NK-92 treated with Interleukin-12 subunit alpha and Interleukin-12 subunit beta, amount 100 ng/mL, for 24 hours (cell line): ENCODE results near the gene ATP2C1.
"Not testable (repeated sequence)": the region's sequence is repeated elsewhere in the genome, so short reads cannot be mapped to it uniquely, and the experiment has no call there.

Source experiments
- DNase-seq: peaks from one replicate; lab custom pipeline; 2025; lab: John Stamatoyannopoulos, UW

Gene ATP2C1

GRCh38 chr3:130934442-130935089, 40.7 kb downstream of the ATP2C1 start:
- peak; percentile 11 for DNase-seq

- no peak for DNase-seq
Observed at GRCh38 chr3:130935761-130936492, 42.0 kb downstream of the ATP2C1 start.

DNA sequence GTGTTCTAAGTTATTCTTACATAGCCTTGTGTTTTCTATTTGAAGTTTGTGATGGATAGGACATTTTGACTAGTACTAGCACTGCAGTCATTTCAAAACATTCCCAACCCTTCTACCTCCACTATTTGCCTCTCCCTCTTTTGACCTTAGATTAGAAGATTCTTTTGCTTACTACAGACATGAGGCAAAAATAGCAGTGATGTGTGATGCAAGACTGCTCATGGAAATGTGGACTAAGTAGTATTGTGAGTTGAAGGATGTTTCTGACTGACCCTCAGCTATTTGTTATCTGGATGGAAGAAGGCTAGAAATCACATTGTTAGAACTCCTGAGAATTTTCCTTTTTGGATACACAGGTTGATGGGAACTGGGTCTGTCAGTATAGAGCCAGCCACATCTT, 45.9 kb downstream of the ATP2C1 start:
- no peak for DNase-seq

- DNase-seq = no peak
Observed at GRCh38 chr3:130941793-130942192, 47.9 kb downstream of the ATP2C1 start.

DNA sequence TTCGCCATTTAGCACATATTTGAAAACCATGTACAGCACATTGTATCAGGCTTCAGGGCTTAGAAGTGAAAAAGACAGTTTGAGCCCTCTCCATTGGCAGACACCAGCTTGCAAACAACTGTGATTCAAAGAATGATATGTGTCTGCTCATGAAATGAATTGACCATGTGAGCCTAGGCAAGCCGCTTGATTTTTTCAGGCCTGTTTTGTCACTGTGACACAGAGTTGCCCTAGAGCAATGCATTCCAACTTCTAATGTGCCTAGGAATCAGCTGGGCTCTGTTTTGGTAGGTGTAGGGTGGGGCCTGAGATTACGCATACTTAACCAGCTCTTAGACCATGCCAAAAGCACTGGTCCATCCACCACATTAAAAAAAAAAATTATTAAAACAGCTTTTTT, 53.0 kb downstream of the ATP2C1 start:
- no peak for DNase-seq

DNA sequence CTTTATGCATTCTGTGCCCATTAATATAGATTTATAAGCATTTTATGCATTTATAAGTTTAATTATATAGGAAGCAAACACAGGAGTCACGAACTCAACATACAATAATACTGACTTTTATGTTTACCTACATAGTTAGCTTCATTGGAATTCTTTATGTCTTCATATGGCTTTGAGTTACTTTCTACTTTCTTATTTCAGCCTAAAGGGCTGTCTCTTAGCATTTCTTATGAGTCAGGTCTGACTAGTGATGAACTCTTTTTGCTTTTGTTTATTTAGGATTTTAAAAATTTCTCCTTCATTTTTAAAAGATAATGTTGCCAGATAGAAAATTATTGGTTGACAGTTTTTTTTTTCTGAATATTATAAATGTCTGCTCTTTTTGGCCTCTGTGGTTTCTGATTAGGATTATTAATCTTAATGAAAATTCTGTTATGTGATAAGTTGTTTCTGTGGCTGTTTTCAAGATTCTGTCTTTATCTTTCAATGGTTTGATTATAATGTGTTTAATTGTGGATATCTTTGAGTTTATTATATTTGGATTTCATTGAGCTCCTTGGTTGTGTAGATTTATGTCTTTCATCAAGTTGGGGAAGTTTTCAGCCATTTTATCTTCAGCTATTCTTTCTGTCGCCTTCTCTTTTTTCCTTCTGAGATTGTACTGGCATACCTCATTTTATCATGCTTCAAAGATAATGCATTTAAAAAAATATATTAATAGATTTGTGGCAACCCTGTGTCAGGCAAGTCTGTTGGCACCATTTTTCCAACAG, 54.3 kb downstream of the ATP2C1 start:
- DNase-seq = no peak

DNA sequence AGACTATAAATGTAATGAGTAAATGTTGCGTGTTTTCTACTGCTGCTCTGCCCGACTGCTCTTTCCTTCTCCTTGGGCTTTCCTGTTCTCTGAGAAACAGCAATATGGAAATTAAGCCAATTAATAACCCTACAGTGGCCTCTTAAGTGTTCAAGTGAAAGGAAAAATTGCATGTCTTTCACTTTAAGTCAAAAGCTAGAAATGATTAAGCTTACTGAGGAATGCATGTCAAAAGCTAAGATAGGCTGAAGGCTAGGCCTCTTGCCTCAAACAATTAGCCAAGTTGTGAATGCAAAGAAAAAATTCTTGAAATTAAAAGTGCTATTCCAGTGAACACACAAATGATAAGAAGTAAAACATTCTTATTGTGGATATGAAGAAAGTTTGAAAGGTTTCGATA, 55.0 kb downstream of the ATP2C1 start:
- DNase-seq = no peak

GRCh38 chr3:130950124-130950523, 56.2 kb downstream of the ATP2C1 start:
- DNase-seq = no peak

DNA sequence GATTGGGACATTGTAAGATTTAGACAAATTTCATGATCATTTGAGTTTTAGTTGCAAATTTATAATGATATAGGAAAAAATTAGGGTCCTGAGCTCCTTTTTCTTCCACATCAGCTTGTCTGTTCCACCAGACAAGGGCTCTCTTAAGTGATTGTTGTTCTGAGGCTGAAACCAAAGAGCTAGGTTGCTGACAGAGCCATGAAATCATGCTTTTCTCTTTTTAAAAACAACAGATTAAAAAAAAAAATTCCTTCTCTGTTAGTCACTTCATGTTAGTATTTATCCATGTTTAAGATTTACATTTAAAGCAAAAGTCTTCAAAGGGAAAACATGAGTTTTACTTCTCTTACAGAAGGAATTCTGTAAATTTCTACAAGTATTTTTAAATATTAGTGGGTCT, 56.8 kb downstream of the ATP2C1 start:
- DNase-seq = no peak

GRCh38 chr3:130955481-130955880, 61.6 kb downstream of the ATP2C1 start:
- DNase-seq = no peak

- DNase-seq = no peak
Observed at GRCh38 chr3:130956281-130956680, 62.4 kb downstream of the ATP2C1 start.

DNA sequence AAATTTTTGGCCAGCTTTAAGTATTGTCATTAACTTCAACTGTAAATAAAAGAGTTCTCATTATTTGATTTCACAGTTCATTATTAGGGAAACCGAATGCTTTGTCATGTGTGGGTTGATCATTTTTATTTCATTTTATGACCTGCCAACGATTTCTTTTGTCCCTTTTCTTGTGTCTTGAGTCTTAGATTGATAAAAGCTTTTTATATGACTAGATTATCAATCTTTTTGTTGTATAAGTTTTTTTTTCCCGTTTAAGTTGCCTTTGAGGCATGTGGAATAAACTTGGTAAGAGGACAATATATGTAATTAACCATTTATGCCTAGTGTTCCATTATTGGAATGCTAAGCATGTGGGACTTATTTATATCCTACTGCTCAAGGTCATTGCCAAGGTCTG, 62.8 kb downstream of the ATP2C1 start:
- no peak for DNase-seq

- no peak for DNase-seq
Observed at GRCh38 chr3:130960139-130960795, 66.4 kb downstream of the ATP2C1 start.

GRCh38 chr3:130961458-130961857, 67.6 kb downstream of the ATP2C1 start:
- no peak for DNase-seq

- DNase-seq = no peak
Observed at GRCh38 chr3:130963444-130963843, 69.6 kb downstream of the ATP2C1 start.

GRCh38 chr3:130963878-130964277, 70.0 kb downstream of the ATP2C1 start:
- no peak for DNase-seq

DNA sequence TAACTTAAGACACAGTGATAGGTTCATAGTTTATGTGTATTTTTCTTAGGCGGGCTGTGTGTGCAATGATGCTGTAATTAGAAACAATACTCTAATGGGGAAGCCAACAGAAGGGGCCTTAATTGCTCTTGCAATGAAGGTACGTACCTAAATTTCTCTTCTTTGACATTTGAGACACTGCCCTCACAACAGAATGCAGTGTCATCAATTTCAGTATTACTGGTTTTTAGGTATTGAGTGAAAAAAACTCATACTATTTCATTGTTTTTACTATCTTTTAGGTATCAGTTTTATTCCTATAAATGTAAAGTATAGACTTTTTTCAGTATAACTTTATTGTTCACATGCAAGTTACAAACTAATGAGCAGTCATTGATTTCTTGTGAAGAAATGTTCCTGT, 73.4 kb downstream of the ATP2C1 start:
- DNase-seq = no peak

DNA sequence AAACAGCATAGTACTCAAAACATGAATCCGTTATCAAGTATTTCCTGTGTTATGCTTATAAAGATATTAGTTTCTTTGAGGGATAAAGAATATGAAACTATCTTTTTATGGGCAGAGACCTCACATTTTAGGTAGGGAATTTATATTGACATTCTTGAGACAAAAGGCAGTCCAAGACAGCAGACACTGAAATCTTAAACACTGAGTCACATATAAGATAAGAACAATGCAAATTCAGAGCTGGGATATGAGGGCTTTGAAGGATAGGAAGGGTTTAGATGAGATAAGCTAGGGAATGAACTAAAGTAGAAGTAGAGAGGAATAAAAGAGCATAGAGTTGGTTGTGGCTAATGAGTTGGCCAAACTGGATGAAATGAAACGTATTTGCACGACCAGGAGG, 74.3 kb downstream of the ATP2C1 start:
- DNase-seq = no peak

- DNase-seq = no peak
Observed at GRCh38 chr3:130969621-130970020, 75.7 kb downstream of the ATP2C1 start.

DNA sequence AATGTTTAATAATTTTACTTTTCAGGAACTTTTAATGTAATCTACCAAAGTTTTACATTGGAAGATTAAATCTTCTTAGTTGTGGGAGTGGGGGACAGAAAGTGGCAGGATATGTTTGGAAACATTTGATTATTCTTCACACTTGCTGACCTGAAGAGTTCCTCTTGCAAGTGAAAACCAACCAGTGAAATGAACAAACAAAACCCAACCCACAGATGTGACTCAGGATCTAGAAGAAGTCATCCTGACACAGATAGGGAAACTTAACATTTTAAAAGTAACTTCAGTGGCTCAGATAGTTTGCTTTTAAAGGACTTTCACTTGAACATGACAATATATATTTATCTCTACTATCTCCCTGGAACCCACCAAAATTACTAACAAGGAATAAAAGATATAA, 77.3 kb downstream of the ATP2C1 start:
- DNase-seq = no peak

DNA sequence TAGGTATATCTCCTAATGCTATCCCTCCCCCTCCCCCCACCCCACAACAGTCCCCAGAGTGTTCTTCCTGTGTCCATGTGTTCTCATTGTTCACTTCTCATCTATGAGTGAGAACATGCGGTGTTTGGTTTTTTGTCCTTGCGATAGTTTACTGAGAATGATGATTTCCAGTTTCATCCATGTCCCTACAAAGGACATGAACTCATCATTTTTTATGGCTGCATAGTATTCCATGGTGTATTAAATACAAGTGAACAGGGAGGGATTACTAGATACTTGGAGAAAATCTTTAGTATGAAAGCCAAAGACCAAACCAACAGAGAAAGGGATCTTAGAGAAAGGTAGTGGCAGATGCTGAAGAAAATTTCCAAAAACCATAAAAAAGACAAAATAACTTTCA, 78.7 kb downstream of the ATP2C1 start:
- not testable (repeated sequence) for DNase-seq

GRCh38 chr3:130973406-130973805, 79.5 kb downstream of the ATP2C1 start:
- no peak for DNase-seq

DNA sequence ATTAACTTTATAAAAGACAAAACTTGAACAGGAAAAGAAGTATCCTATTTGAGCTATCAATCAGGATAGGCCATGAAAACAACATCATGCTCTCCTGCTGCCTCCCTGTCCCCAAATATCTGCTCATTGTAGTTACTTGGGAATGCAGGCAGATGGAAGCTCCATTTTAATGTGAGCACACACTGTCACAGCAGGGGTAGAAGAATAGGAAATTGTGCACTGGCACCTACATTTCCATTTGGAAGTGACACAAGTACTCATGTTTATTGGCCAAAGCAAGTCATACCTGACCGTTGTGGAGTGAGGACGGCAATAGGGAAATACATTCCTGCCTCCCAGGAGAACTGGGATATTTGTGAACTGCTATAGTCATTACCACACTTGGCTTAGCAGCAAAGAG, 80.3 kb downstream of the ATP2C1 start:
- no peak for DNase-seq
